ENCODE measurements around the gene MEI1. TPM values are rescaled to one million over a fixed set of nuclear protein-coding genes. Genes with fewer than 3 reads are reported as not detected.

Gene MEI1
- total and polyA plus RNA-seq, 2 of the 4 experiments (the other 2 are of a cell fraction), result 0.90 to 2.6 TPM

DNA sequence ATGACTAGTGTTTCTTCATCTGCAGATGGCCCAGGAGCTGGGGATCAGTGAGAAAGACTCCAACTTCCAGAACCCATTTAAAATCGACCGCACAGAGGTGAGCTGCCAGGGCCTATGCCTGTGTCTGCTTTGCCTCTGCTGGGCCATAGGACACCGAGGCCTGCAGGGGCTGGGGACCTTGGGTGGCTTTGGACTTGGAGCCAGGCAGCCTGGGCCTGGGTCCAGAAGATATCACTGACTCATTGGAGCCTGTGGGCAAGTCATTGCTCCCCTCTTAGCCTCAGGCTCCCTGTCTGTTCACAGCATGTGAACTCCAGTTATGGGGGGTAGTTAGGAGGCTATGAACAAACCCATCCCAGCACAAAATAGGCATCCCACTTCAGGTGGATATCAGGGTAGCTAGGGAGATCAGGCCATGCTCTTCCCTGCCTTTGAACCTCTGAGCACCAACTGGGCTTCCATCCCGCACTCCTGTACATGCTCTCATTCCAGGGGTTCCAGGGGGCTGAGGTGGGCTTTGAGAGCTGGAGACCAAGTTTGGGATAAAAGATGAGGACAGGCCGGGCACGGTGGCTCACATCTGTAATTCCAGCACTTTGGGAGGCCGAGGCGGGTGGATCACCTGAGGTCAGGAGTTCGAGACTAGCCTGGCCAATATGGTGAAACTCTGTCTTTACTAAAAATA, 114.6 kb downstream of the MEI1 start:
- Histone ChIP-seq H4K5ac (ENCODE audit: low read depth, low read length) (no peak overlapping the region), H2AK5ac (ENCODE audit: low read depth, low read length) (no peak overlapping the region), H3K36me3 (ENCODE audit: control insufficient read depth, insufficient read depth, low read length) (peaks cover 6% of the 10 kb centered on the region; the same call in 1 of the 2 replicates), H2AFZ (replicated peaks; ENCODE audit: low read length, poor library complexity) (no peak overlapping the region), H3K4me3 (ENCODE audit: insufficient read depth, low read depth, low read length) (no peak overlapping the region), H2BK120ac (ENCODE audit: low read depth, low read length) (no peak overlapping the region), H2BK20ac (ENCODE audit: low read depth, low read length) (no peak overlapping the region), H4K91ac (ENCODE audit: insufficient read depth, low read depth, low read length) (no peak overlapping the region), H3K14ac (replicated peaks; ENCODE audit: low read depth, low read length) (no peak overlapping the region), H2BK15ac (ENCODE audit: low read depth, low read length) (no peak overlapping the region), H3K9ac (ENCODE audit: low read depth, low read length) (no peak overlapping the region), H3K9me3 (ENCODE audit: control insufficient read depth, insufficient read depth, low read length) (no peaks in the 10 kb centered on the region), H2AK9ac (replicated peaks; ENCODE audit: low read depth, low read length, poor library complexity) (no peak overlapping the region), H3K23ac (ENCODE audit: low read depth, low read length) (no peak overlapping the region), H3K56ac (ENCODE audit: extremely low read depth, insufficient read depth, low read length) (no peak overlapping the region), H4K20me1 (ENCODE audit: insufficient read depth, low read length) (no peaks in the 10 kb centered on the region), H3K18ac (ENCODE audit: low read depth, low read length) (no peak overlapping the region), H2BK5ac (ENCODE audit: low read depth, low read length, poor library complexity, severe bottlenecking) (no peak overlapping the region), H3K4ac (ENCODE audit: low read depth, low read length) (no peak overlapping the region), H4K8ac (ENCODE audit: low read depth in 2 of 2, low read length in 2 of 2) (no peak overlapping the region), H3K4me1 (ENCODE audit: control insufficient read depth, insufficient read depth, low read length) (no peaks in the 10 kb centered on the region), H3K27me3 (ENCODE audit: control insufficient read depth, insufficient read depth, low read length) (no peaks in the 10 kb centered on the region), H3K9me1 (ENCODE audit: insufficient read depth, low read length) (peaks cover 12% of the 10 kb centered on the region), H3K4me2 (ENCODE audit: low read depth, low read length) (no peak overlapping the region), H3K79me1 (ENCODE audit: low read depth in 1 of 2, low read length in 2 of 2) (no peaks in the 10 kb centered on the region), H3K27ac (ENCODE audit: insufficient read depth, low read length) (no peak overlapping the region)
- no TSS peak for BruUV-seq (replicated peaks)
- DNase-seq (no peak), ATAC-seq (ENCODE audit: low read depth) (no peak)
- in situ Hi-C loops (cut with MboI; ENCODE audit: low sequenced_read_pairs) (no loop called here), intact Hi-C loops (cut with micrococcal nuclease) (no loop called here), dilution Hi-C loops (cut with HindIII; ENCODE audit: low sequenced_read_pairs, unreplicated experiment) (no loop called here)
- ChIA-PET POLR2A (ENCODE audit: unreplicated experiment) (interaction anchor here (0.6 kb wide), 1 partner anchor 18 kb away, joined by 5 read pairs; no protein-coding TSS in a partner anchor), CTCF (no interaction called here)
- TF ChIP-seq POLR2A (IDR thresholded peaks at IDR 0.05; ENCODE audit: low read depth, low read length) (no peak), MXI1 (IDR thresholded peaks at IDR 0.05; ENCODE audit: borderline replicate concordance, low read depth, low read length) (no peak), NFE2L2 (IDR thresholded peaks at IDR 0.05; ENCODE audit: low read depth, low read length) (no peak), RAD21 (IDR thresholded peaks at IDR 0.05; ENCODE audit: low read length) (no peak), BHLHE40 (IDR thresholded peaks at IDR 0.05; ENCODE audit: low read depth, low read length) (no peak), FOS (IDR thresholded peaks at IDR 0.05; ENCODE audit: low read depth, low read length) (no peak), CEBPB (IDR thresholded peaks at IDR 0.05; ENCODE audit: low read depth, low read length) (no peak), MAZ (IDR thresholded peaks at IDR 0.05; ENCODE audit: borderline replicate concordance, low read depth, low read length) (no peak), MAFK (IDR thresholded peaks at IDR 0.05; ENCODE audit: low read depth, low read length) (no peak), CHD1 (IDR thresholded peaks at IDR 0.05; ENCODE audit: low read depth, low read length) (no peak), RCOR1 (IDR thresholded peaks at IDR 0.05; ENCODE audit: insufficient replicate concordance, low read length) (no peak), SMC3 (IDR thresholded peaks at IDR 0.05; ENCODE audit: low read depth, low read length) (no peak), RFX5 (IDR thresholded peaks at IDR 0.05; ENCODE audit: low read depth, low read length) (no peak)
- TF ChIP-seq, protein P1, sequence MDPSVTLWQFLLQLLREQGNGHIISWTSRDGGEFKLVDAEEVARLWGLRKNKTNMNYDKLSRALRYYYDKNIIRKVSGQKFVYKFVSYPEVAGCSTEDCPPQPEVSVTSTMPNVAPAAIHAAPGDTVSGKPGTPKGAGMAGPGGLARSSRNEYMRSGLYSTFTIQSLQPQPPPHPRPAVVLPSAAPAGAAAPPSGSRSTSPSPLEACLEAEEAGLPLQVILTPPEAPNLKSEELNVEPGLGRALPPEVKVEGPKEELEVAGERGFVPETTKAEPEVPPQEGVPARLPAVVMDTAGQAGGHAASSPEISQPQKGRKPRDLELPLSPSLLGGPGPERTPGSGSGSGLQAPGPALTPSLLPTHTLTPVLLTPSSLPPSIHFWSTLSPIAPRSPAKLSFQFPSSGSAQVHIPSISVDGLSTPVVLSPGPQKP (IDR thresholded peaks at IDR 0.05; ENCODE audit: borderline replicate concordance, low read depth, low read length), result no peak
- TF ChIP-seq, protein P2, sequence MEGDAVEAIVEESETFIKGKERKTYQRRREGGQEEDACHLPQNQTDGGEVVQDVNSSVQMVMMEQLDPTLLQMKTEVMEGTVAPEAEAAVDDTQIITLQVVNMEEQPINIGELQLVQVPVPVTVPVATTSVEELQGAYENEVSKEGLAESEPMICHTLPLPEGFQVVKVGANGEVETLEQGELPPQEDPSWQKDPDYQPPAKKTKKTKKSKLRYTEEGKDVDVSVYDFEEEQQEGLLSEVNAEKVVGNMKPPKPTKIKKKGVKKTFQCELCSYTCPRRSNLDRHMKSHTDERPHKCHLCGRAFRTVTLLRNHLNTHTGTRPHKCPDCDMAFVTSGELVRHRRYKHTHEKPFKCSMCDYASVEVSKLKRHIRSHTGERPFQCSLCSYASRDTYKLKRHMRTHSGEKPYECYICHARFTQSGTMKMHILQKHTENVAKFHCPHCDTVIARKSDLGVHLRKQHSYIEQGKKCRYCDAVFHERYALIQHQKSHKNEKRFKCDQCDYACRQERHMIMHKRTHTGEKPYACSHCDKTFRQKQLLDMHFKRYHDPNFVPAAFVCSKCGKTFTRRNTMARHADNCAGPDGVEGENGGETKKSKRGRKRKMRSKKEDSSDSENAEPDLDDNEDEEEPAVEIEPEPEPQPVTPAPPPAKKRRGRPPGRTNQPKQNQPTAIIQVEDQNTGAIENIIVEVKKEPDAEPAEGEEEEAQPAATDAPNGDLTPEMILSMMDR (conservative IDR thresholded peaks at IDR 0.05; ENCODE audit: low read depth, low read length), result no peak
- TF ChIP-seq, protein P3, sequence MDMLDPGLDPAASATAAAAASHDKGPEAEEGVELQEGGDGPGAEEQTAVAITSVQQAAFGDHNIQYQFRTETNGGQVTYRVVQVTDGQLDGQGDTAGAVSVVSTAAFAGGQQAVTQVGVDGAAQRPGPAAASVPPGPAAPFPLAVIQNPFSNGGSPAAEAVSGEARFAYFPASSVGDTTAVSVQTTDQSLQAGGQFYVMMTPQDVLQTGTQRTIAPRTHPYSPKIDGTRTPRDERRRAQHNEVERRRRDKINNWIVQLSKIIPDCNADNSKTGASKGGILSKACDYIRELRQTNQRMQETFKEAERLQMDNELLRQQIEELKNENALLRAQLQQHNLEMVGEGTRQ (IDR thresholded peaks at IDR 0.05; ENCODE audit: low read depth, low read length), result no peak
- WGBS, 2 experiments (ENCODE audit: extremely low coverage in 2 of 2, insufficient read length in 1 of 2), result no CpG with 5 or more reads among the region's 9 CpGs
